H9 (cell line): ENCODE data around the gene MGAT4C. TPM values are rescaled to one million over a fixed set of nuclear protein-coding genes. Genes with fewer than 3 reads are reported as not detected.

ENCODE experiments used
- DNase-seq: peaks from one replicate; pipeline ENCODE4 v3.0.0-alpha.2; 2017
- H2AFZ ChIP-seq: one replicate; pipeline ENCODE4 v1.6.1; 2013; ENCODE audit warnings: mild to moderate bottlenecking, low read length, control low read depth, moderate library complexity
- H2AK5ac ChIP-seq: 2 replicates; pipeline ENCODE4 v1.6.1; 2013; ENCODE audit warnings: low read length, control low read depth, mixed read lengths; ENCODE audit not compliant: insufficient read length
- H2BK120ac ChIP-seq: one replicate; pipeline ENCODE4 v1.6.1; 2013; ENCODE audit warnings: low read depth, mild to moderate bottlenecking, low read length, control low read depth, inconsistent platforms; ENCODE audit not compliant: poor library complexity, severe bottlenecking
- H2BK12ac ChIP-seq: 2 replicates; pipeline ENCODE4 v1.6.1; 2013; ENCODE audit warnings: low read length, control low read depth, mixed read lengths, low read depth; ENCODE audit not compliant: insufficient read length
- H2BK15ac ChIP-seq: 2 replicates; pipeline ENCODE4 v1.6.1; 2013; ENCODE audit warnings: low read depth, low read length, control low read depth
- H2BK20ac ChIP-seq: one replicate; pipeline ENCODE4 v1.6.1; 2013; ENCODE audit warnings: low read depth, mild to moderate bottlenecking, low read length, control low read depth, inconsistent platforms; ENCODE audit not compliant: poor library complexity, severe bottlenecking
- H2BK5ac ChIP-seq: 2 replicates; pipeline ENCODE4 v1.6.1; 2013; ENCODE audit warnings: low read length, control low read depth, mixed read lengths; ENCODE audit not compliant: insufficient read length
- H3K14ac ChIP-seq: 2 replicates; pipeline ENCODE4 v1.6.1; 2013; ENCODE audit warnings: low read length, control low read depth; ENCODE audit not compliant: insufficient read depth
- H3K18ac ChIP-seq: 2 replicates; pipeline ENCODE4 v1.6.1; 2013; ENCODE audit warnings: low read depth, mild to moderate bottlenecking, mixed read lengths, low read length, control low read depth; ENCODE audit not compliant: insufficient read length
- H3K23ac ChIP-seq: 2 replicates; pipeline ENCODE4 v1.6.1; 2013; ENCODE audit warnings: low read length, control low read depth, mixed read lengths, low read depth; ENCODE audit not compliant: insufficient read length
- H3K23me2 ChIP-seq: 2 replicates; pipeline ENCODE4 v1.6.1; 2013; ENCODE audit warnings: low read depth, mild to moderate bottlenecking, mixed read lengths, low read length, control low read depth; ENCODE audit not compliant: insufficient read length, poor library complexity, severe bottlenecking
- H3K27ac ChIP-seq: 2 replicates; pipeline ENCODE4 v1.5.1; 2013; ENCODE audit warnings: low read length, control low read depth, mixed read lengths, low read depth; ENCODE audit not compliant: insufficient read length
- H3K27me3 ChIP-seq: 2 replicates; pipeline ENCODE4 v1.6.1; 2013; ENCODE audit warnings: low read length, control low read depth, inconsistent platforms; ENCODE audit not compliant: insufficient read depth
- H3K4ac ChIP-seq: 2 replicates; pipeline ENCODE4 v1.6.1; 2013; ENCODE audit warnings: low read depth, mild to moderate bottlenecking, control low read depth, inconsistent platforms, low read length, moderate library complexity
- H3K4me1 ChIP-seq: 2 replicates; pipeline ENCODE4 v1.6.1; 2013; ENCODE audit warnings: low read length, control low read depth, inconsistent platforms; ENCODE audit not compliant: insufficient read depth
- H3K4me2 ChIP-seq: 2 replicates; pipeline ENCODE4 v1.6.1; 2013; ENCODE audit warnings: low read length, control low read depth, mixed read lengths; ENCODE audit not compliant: insufficient read length, insufficient read depth
- H3K56ac ChIP-seq: 2 replicates; pipeline ENCODE4 v1.6.1; 2013; ENCODE audit warnings: low read depth, mild to moderate bottlenecking, mixed read lengths, low read length, control low read depth; ENCODE audit not compliant: insufficient read length
- H3K79me1 ChIP-seq: 2 replicates; pipeline ENCODE4 v1.6.1; 2013; ENCODE audit warnings: low read depth, mild to moderate bottlenecking, moderate library complexity, low read length, control low read depth, inconsistent platforms; ENCODE audit not compliant: insufficient read depth, poor library complexity, severe bottlenecking
- H3K79me2 ChIP-seq: 2 replicates; pipeline ENCODE4 v1.6.1; 2013; ENCODE audit warnings: low read length, control low read depth, inconsistent platforms; ENCODE audit not compliant: insufficient read depth
- H3K9ac ChIP-seq: 2 replicates; pipeline ENCODE4 v1.6.1; 2013; ENCODE audit warnings: low read length, control low read depth, mixed read lengths; ENCODE audit not compliant: insufficient read length; ENCODE audit errors: extremely low read depth
- H3K9me3 ChIP-seq: one replicate; pipeline ENCODE4 v1.6.1; 2013; ENCODE audit warnings: low read depth, low read length, inconsistent platforms; ENCODE audit not compliant: control insufficient read depth
- H3T11ph ChIP-seq: one replicate; pipeline ENCODE4 v1.6.1; 2013; ENCODE audit warnings: mild to moderate bottlenecking, low read length, control low read depth, inconsistent platforms
- H4K20me1 ChIP-seq: one replicate; pipeline ENCODE4 v1.6.1; 2013; ENCODE audit not compliant: control insufficient read depth, insufficient read length, insufficient read depth
- H4K5ac ChIP-seq: 2 replicates; pipeline ENCODE4 v1.6.1; 2013; ENCODE audit warnings: low read depth, mild to moderate bottlenecking, mixed read lengths, low read length, control low read depth; ENCODE audit not compliant: insufficient read length
- H4K8ac ChIP-seq: replicated peaks from 2 replicates; pipeline ENCODE4 v1.6.1; 2013; ENCODE audit warnings: low read length, control low read depth, mixed read lengths, low read depth; ENCODE audit not compliant: insufficient read length
- H4K91ac ChIP-seq: 2 replicates; pipeline ENCODE4 v1.6.1; 2013; ENCODE audit warnings: low read depth, mild to moderate bottlenecking, moderate library complexity, mixed read lengths, low read length, control low read depth; ENCODE audit not compliant: insufficient read length
- H3K27ac Mint-ChIP-seq, 3 experiments: 2 replicates in 2 of 3; 3 replicates in 1 of 3; pipeline ENCODE4 v1.8.0; 2020 to 2021; ENCODE audit warnings: mixed read lengths in 3 of 3, mild to moderate bottlenecking in 1 of 3, moderate library complexity in 1 of 3
- H3K27me3 Mint-ChIP-seq: 2 replicates; pipeline ENCODE4 v1.8.0; 2021; ENCODE audit warnings: low read depth, mild to moderate bottlenecking, moderate library complexity, mixed read lengths
- H3K36me3 Mint-ChIP-seq, 3 experiments: 2 replicates in 2 of 3; 3 replicates in 1 of 3; pipeline ENCODE4 v1.8.0; 2020 to 2021; ENCODE audit warnings: low read depth in 3 of 3, mixed read lengths in 3 of 3; ENCODE audit not compliant: insufficient read depth in 1 of 3
- H3K4me1 Mint-ChIP-seq, 2 experiments: 2 replicates each; pipeline ENCODE4 v1.8.0; 2020; ENCODE audit warnings: mixed read lengths in 2 of 2
- H3K4me3 Mint-ChIP-seq, 2 experiments: 2 replicates in 1 of 2; 3 replicates in 1 of 2; pipeline ENCODE4 v1.8.0; 2020 to 2021; ENCODE audit warnings: mild to moderate bottlenecking in 2 of 2, mixed read lengths in 2 of 2, moderate library complexity in 1 of 2
- H3K9me3 Mint-ChIP-seq, 2 experiments: 2 replicates in 1 of 2; 3 replicates in 1 of 2; pipeline ENCODE4 v1.8.0; 2020; ENCODE audit warnings: mild to moderate bottlenecking in 2 of 2, mixed read lengths in 2 of 2, moderate library complexity in 1 of 2
- total RNA-seq: library from RNA; stranded (reverse); gene quantifications from 2 replicates; pipeline ENCODE4 v1.2.1, GENCODE V29; 2021
- TF ChIP-seq, protein P1 (sequence below): fragments of 200-600 bp; sonication (generic); conservative IDR thresholded peaks from 3 replicates; pipeline ENCODE4 v1.8.0; 2021; ENCODE audit warnings: antibody characterized with exemption, mild to moderate bottlenecking

The MGAT4C gene
- total RNA-seq, 1 experiment from 2014 or later, result 1.3 TPM

GRCh38 chr12:86228656-86229055 is 27.5 kb downstream of the MGAT4C start:
- no peak overlapping the region for H3K4me2 ChIP-seq

More at GRCh38 chr12:86228656-86229055, 27.5 kb downstream of the MGAT4C start:
- Histone ChIP-seq H3K79me2 (no peaks in the 10 kb centered on the region), H2AK5ac (no peak overlapping the region), H2BK120ac (no peak overlapping the region), H3K4ac (no peak overlapping the region), H3K14ac (no peak overlapping the region), H3T11ph (no peak overlapping the region), H3K27ac (no peak overlapping the region), H4K91ac (no peak overlapping the region), H2BK15ac (no peak overlapping the region), H4K20me1 (no peaks in the 10 kb centered on the region), H3K9ac (no peak overlapping the region), H3K27me3 (no peaks in the 10 kb centered on the region), H3K9me3 (no peaks in the 10 kb centered on the region), H3K4me1 (no peaks in the 10 kb centered on the region; the same call in 1 of the 2 replicates), H2AFZ (no peak overlapping the region), H3K56ac (no peak overlapping the region), H2BK12ac (no peak overlapping the region), H4K8ac (no peak overlapping the region), H3K18ac (no peak overlapping the region), H2BK5ac (no peak overlapping the region), H3K79me1 (no peaks in the 10 kb centered on the region), H3K23ac (no peak overlapping the region), H2BK20ac (no peak overlapping the region), H3K23me2 (no peaks in the 10 kb centered on the region), H4K5ac (no peak overlapping the region)
- H3K4me1 Mint-ChIP-seq, result peaks cover 4 to 7% of the 10 kb centered on the region in 2 experiments; a peak in 3 of 4 replicates
- H3K36me3 Mint-ChIP-seq, result peaks cover 2 to 24% (median 17%) of the 10 kb centered on the region in 3 experiments; a peak in 6 of 7 replicates
- no peak for DNase-seq
- H3K27ac Mint-ChIP-seq, result no peak overlapping the region
- H3K27me3 Mint-ChIP-seq, result no peaks in the 10 kb centered on the region
- TF ChIP-seq, protein P1, sequence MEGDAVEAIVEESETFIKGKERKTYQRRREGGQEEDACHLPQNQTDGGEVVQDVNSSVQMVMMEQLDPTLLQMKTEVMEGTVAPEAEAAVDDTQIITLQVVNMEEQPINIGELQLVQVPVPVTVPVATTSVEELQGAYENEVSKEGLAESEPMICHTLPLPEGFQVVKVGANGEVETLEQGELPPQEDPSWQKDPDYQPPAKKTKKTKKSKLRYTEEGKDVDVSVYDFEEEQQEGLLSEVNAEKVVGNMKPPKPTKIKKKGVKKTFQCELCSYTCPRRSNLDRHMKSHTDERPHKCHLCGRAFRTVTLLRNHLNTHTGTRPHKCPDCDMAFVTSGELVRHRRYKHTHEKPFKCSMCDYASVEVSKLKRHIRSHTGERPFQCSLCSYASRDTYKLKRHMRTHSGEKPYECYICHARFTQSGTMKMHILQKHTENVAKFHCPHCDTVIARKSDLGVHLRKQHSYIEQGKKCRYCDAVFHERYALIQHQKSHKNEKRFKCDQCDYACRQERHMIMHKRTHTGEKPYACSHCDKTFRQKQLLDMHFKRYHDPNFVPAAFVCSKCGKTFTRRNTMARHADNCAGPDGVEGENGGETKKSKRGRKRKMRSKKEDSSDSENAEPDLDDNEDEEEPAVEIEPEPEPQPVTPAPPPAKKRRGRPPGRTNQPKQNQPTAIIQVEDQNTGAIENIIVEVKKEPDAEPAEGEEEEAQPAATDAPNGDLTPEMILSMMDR, result no peak
- no peak overlapping the region for H3K4me3 Mint-ChIP-seq
- H3K9me3 Mint-ChIP-seq, result peaks cover 14 to 15% of the 10 kb centered on the region in 2 experiments
